ENCODE measurements around the gene PDE8B. TPM values are rescaled to one million over a fixed set of nuclear protein-coding genes. Genes with fewer than 3 reads are reported as not detected.

PDE8B gene
- polyA plus RNA-seq, 1 of the 3 experiments (the other 2 are of a cell fraction): not detected

- WGBS (ENCODE audit: low lambda C conversion rate): 45% methylated on average over 4 of the region's 4 CpGs
- no peak overlapping the region for H3K4me2 ChIP-seq
- H3K36me3 ChIP-seq (replicated peaks in 1 of 2; ENCODE audit: control insufficient read depth in 1 of 2, insufficient read depth in 2 of 2, low read length in 1 of 2): no peaks in the 10 kb centered on the region
- H3K4me1 ChIP-seq (ENCODE audit: control insufficient read depth in 1 of 2, insufficient read depth in 2 of 2, low read depth in 1 of 2, low read length in 1 of 2): peaks cover 0 to 19% of the 10 kb centered on the region in 2 experiments; a peak in 2 of 4 replicates
- H3F3A ChIP-seq (replicated peaks; ENCODE audit: insufficient read depth): no peaks in the 10 kb centered on the region
- no peaks in the 10 kb centered on the region for H3K9me2 ChIP-seq
- CTCF ChIA-PET: no interaction called here
- no peak overlapping the region for H2AFZ ChIP-seq (ENCODE audit: low read depth)
- POLR2A ChIA-PET: no interaction called here
- TF ChIP-seq TEAD4 (IDR thresholded peaks at IDR 0.05; ENCODE audit: borderline replicate concordance, insufficient read depth) (no peak), USF2 (IDR thresholded peaks at IDR 0.05; ENCODE audit: borderline replicate concordance, low read depth, low read length) (no peak), RXRA (IDR thresholded peaks at IDR 0.05; ENCODE audit: borderline replicate concordance, low read depth) (no peak), MXI1 (IDR thresholded peaks at IDR 0.05; ENCODE audit: low read depth, low read length) (no peak), TCF12 (IDR thresholded peaks at IDR 0.05) (no peak), NFIC (IDR thresholded peaks at IDR 0.05; ENCODE audit: borderline replicate concordance) (no peak), MAX (IDR thresholded peaks at IDR 0.05; ENCODE audit: low read depth) (no peak), FOSL2 (IDR thresholded peaks at IDR 0.05; ENCODE audit: borderline replicate concordance, low read depth) (no peak), TAF1 (IDR thresholded peaks at IDR 0.05; ENCODE audit: borderline replicate concordance, low read depth, low read length) (no peak), IRF3 (IDR thresholded peaks at IDR 0.05; ENCODE audit: low read depth, low read length) (no peak)
- no peak overlapping the region for H3K27ac ChIP-seq (ENCODE audit: low read depth in 2 of 2, low read length in 1 of 2)
- no peak for DNase-seq
- H3K27me3 ChIP-seq (ENCODE audit: insufficient read depth): no peaks in the 10 kb centered on the region
- no peaks in the 10 kb centered on the region for H3K9me3 ChIP-seq
- H3K79me2 ChIP-seq (ENCODE audit: insufficient read depth): no peaks in the 10 kb centered on the region
- no peak overlapping the region for H3K4me3 ChIP-seq (ENCODE audit: low read depth in 2 of 2, low read length in 1 of 2)
- no peak overlapping the region for H3K9ac ChIP-seq
- H4K20me1 ChIP-seq (ENCODE audit: insufficient read depth): no peaks in the 10 kb centered on the region
These were observed 128.9 kb downstream of the PDE8B start for GRCh38 chr5:77339337-77339890.

GRCh38 chr5:77343165-77343564 lies 132.7 kb downstream of the PDE8B start:
- Histone ChIP-seq H3K4me2 (no peak overlapping the region), H3K27me3 (ENCODE audit: insufficient read depth) (0 out of 2 replicates have a peak, but pooled peaks cover 8% of the 10 kb centered on the region), H4K20me1 (ENCODE audit: insufficient read depth) (no peaks in the 10 kb centered on the region), H3K9me2 (no peaks in the 10 kb centered on the region), H3K36me3 (replicated peaks in 1 of 2; ENCODE audit: control insufficient read depth in 1 of 2, insufficient read depth in 2 of 2, low read length in 1 of 2) (no peaks in the 10 kb centered on the region), H3K79me2 (ENCODE audit: insufficient read depth) (no peaks in the 10 kb centered on the region), H3K4me3 (ENCODE audit: low read depth in 2 of 2, low read length in 1 of 2) (no peak overlapping the region), H3K9ac (no peak overlapping the region), H2AFZ (ENCODE audit: low read depth) (no peak overlapping the region), H3K4me1 (ENCODE audit: control insufficient read depth in 1 of 2, insufficient read depth in 2 of 2, low read depth in 1 of 2, low read length in 1 of 2) (peaks cover 0 to 6% of the 10 kb centered on the region in 2 experiments; a peak in 1 of 4 replicates), H3F3A (replicated peaks; ENCODE audit: insufficient read depth) (no peaks in the 10 kb centered on the region), H3K9me3 (no peaks in the 10 kb centered on the region), H3K27ac (ENCODE audit: low read depth in 2 of 2, low read length in 1 of 2) (no peak overlapping the region)
- ChIA-PET CTCF (no interaction called here), POLR2A (no interaction called here)
- WGBS (ENCODE audit: low lambda C conversion rate): 45% methylated on average over 3 of the region's 3 CpGs
- no peak for DNase-seq
- no peak for TF ChIP-seq NFIC (IDR thresholded peaks at IDR 0.05; ENCODE audit: borderline replicate concordance)
- TF ChIP-seq TAF1 (IDR thresholded peaks at IDR 0.05; ENCODE audit: borderline replicate concordance, low read depth, low read length): no peak
- no peak for TF ChIP-seq TEAD4 (IDR thresholded peaks at IDR 0.05; ENCODE audit: borderline replicate concordance, insufficient read depth)
- no peak for TF ChIP-seq FOXJ3 (CRISPR knock-in tag; IDR thresholded peaks at IDR 0.05)
- no peak for TF ChIP-seq EP300 (IDR thresholded peaks at IDR 0.05; ENCODE audit: borderline replicate concordance in 1 of 2, low read depth in 1 of 2, low read length in 1 of 2)
- TF ChIP-seq USF2 (IDR thresholded peaks at IDR 0.05; ENCODE audit: borderline replicate concordance, low read depth, low read length): no peak
- no peak for TF ChIP-seq MAX (IDR thresholded peaks at IDR 0.05; ENCODE audit: low read depth)
- TF ChIP-seq CHD2 (IDR thresholded peaks at IDR 0.05; ENCODE audit: low read length, partially characterized antibody): no peak
- no peak for TF ChIP-seq MXI1 (IDR thresholded peaks at IDR 0.05; ENCODE audit: low read depth, low read length)
- no peak for TF ChIP-seq JUND (IDR thresholded peaks at IDR 0.05)
- TF ChIP-seq CTCF (IDR thresholded peaks at IDR 0.05): no peak
- TF ChIP-seq REST (IDR thresholded peaks at IDR 0.05; ENCODE audit: low read depth, low read length): no peak

Measured in SK-N-SH (cell line).